Neural progenitor cell (in vitro differentiated cells): ENCODE measurements around the gene SH3BGRL3. TPM values are rescaled to one million over a fixed set of nuclear protein-coding genes. Genes with fewer than 3 reads are reported as not detected.

Experiments used
- DNase-seq: peaks from one replicate; pipeline ENCODE4 v3.0.0-alpha.2; 2016; ENCODE audit warnings: low spot score
- H2AFZ ChIP-seq: fragments of 200-600 bp; sonication (generic); replicated peaks from 2 replicates; pipeline ENCODE4 v1.6.1; 2016; ENCODE audit warnings: antibody characterized with exemption
- H3F3A ChIP-seq: fragments of 200-600 bp; sonication (generic); 2 replicates; pipeline ENCODE4 v1.6.1; 2016; ENCODE audit warnings: antibody characterized with exemption, low read depth
- H3K27ac ChIP-seq: fragments of 200-600 bp; sonication (generic); 2 replicates; pipeline ENCODE4 v1.5.1; 2016; ENCODE audit warnings: mild to moderate bottlenecking
- H3K27me3 ChIP-seq: fragments of 200-600 bp; sonication (generic); 2 replicates; pipeline ENCODE4 v1.6.1; 2016; ENCODE audit warnings: mild to moderate bottlenecking, moderate library complexity
- H3K36me3 ChIP-seq: fragments of 200-600 bp; sonication (generic); 2 replicates; pipeline ENCODE4 v1.5.1; 2016
- H3K4me1 ChIP-seq: fragments of 200-600 bp; sonication (generic); 2 replicates; pipeline ENCODE4 v1.6.1; 2016; ENCODE audit warnings: mixed run types
- H3K4me2 ChIP-seq: fragments of 200-600 bp; sonication (generic); 2 replicates; pipeline ENCODE4 v1.6.1; 2016
- H3K4me3 ChIP-seq: fragments of 200-600 bp; sonication (generic); 2 replicates; pipeline ENCODE4 v1.5.1; 2016
- H3K79me2 ChIP-seq: fragments of 200-600 bp; sonication (generic); 2 replicates; pipeline ENCODE4 v1.6.1; 2016; ENCODE audit warnings: low read depth
- H3K9ac ChIP-seq: fragments of 200-600 bp; sonication (generic); 2 replicates; pipeline ENCODE4 v1.6.1; 2016
- H3K9me3 ChIP-seq: fragments of 200-600 bp; sonication (generic); 2 replicates; pipeline ENCODE4 v1.5.1; 2016; ENCODE audit warnings: low read depth
- H4K20me1 ChIP-seq: fragments of 200-600 bp; sonication (generic); 2 replicates; pipeline ENCODE4 v1.6.1; 2016; ENCODE audit warnings: low read depth
- H3K27ac Mint-ChIP-seq: 3 replicates; pipeline ENCODE4 v1.8.0; 2021; ENCODE audit warnings: mixed read lengths
- H3K27me3 Mint-ChIP-seq: 2 replicates; pipeline ENCODE4 v1.8.0; 2022; ENCODE audit warnings: low read depth, mild to moderate bottlenecking, inconsistent platforms, moderate library complexity, mixed read lengths; ENCODE audit not compliant: insufficient read depth
- H3K36me3 Mint-ChIP-seq: 3 replicates; pipeline ENCODE4 v1.8.0; 2021; ENCODE audit warnings: mixed read lengths
- H3K4me1 Mint-ChIP-seq: 3 replicates; pipeline ENCODE4 v1.8.0; 2021; ENCODE audit warnings: mixed read lengths
- H3K4me3 Mint-ChIP-seq: 3 replicates; pipeline ENCODE4 v1.8.0; 2021; ENCODE audit warnings: mild to moderate bottlenecking, moderate library complexity, mixed read lengths
- H3K9me3 Mint-ChIP-seq: 3 replicates; pipeline ENCODE4 v1.8.0; 2020; ENCODE audit warnings: mixed read lengths
- EZH2 ChIP-seq: fragments of 200-600 bp; sonication (generic); IDR thresholded peaks from 2 replicates; pipeline ENCODE4 v1.6.1; 2017; ENCODE audit warnings: antibody characterized with exemption, mild to moderate bottlenecking, moderate library complexity
- EZH2phosphoT487 ChIP-seq: fragments of 200-600 bp; sonication (generic); IDR thresholded peaks from 2 replicates; pipeline ENCODE4 v1.6.1; 2017; ENCODE audit warnings: antibody characterized with exemption
- total RNA-seq: library from RNA; depleted of rRNA; stranded (reverse); fragments of >200 nt; gene quantifications from 2 replicates; pipeline ENCODE4 v1.2.3, GENCODE V29; 2015; ENCODE audit warnings: low replicate concordance
- TF ChIP-seq, protein P1 (sequence below): fragments of 200-600 bp; sonication (generic); IDR thresholded peaks from 2 replicates; pipeline ENCODE4 v1.5.1; 2017; ENCODE audit warnings: antibody characterized with exemption, mild to moderate bottlenecking

SH3BGRL3 gene
- total RNA-seq, 1 donor from 2014 or later = 15.6 TPM

DNA sequence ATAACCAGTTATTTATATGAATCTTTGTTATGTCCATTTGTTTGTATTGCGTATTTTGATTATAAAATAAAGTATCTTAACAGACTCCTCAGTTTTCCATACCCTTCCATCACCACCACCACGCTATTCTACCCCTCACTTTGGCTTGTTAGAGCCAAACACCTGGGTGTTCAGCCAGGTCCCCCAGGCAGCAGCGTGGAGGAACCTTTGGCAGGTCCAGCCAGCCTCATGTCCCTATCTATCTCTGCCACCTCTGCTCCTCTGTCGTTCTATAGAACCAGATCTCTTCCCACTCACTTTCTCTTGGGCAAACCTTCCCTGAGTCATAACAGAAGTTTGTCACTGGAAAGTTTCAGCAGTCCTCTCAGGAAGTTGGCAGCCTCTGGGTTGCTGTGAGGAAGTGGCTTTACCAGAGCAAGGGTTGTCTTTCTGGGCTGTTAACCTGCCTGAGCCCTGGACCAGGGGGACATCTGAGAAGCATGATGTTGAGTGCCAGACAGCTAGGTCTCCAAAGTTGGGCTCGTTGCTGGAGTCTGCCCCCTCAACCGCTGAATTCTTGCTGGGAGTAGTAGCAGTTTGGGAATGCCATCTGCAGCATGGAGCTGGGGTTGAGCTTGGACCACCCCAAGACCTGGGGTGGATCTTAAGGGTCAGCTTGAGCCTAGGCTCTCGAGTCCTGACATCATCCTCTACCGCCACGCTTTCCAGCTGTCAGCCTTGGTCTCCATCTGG, 996 bp upstream of the SH3BGRL3 start:
- Histone ChIP-seq H3K27me3 (no peaks in the 10 kb centered on the region), H3K9me3 (no peaks in the 10 kb centered on the region), H3K9ac (no peak overlapping the region), H3K4me1 (peaks cover 21% of the 10 kb centered on the region), H3K4me2 (peak overlapping the region; percentile 88), H3K79me2 (peaks cover 23% of the 10 kb centered on the region), H2AFZ (no peak overlapping the region), H4K20me1 (peaks cover 11% of the 10 kb centered on the region), H3K4me3 (peak overlapping the region; percentile 76), H3F3A (peaks cover 56% of the 10 kb centered on the region), H3K36me3 (no peaks in the 10 kb centered on the region), H3K27ac (no peak overlapping the region)
- no peak for TF ChIP-seq EZH2phosphoT487
- TF ChIP-seq, protein P1, sequence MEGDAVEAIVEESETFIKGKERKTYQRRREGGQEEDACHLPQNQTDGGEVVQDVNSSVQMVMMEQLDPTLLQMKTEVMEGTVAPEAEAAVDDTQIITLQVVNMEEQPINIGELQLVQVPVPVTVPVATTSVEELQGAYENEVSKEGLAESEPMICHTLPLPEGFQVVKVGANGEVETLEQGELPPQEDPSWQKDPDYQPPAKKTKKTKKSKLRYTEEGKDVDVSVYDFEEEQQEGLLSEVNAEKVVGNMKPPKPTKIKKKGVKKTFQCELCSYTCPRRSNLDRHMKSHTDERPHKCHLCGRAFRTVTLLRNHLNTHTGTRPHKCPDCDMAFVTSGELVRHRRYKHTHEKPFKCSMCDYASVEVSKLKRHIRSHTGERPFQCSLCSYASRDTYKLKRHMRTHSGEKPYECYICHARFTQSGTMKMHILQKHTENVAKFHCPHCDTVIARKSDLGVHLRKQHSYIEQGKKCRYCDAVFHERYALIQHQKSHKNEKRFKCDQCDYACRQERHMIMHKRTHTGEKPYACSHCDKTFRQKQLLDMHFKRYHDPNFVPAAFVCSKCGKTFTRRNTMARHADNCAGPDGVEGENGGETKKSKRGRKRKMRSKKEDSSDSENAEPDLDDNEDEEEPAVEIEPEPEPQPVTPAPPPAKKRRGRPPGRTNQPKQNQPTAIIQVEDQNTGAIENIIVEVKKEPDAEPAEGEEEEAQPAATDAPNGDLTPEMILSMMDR = no peak
- TF ChIP-seq EZH2 = no peak
- Mint-ChIP-seq H3K4me1 (peaks cover 58% of the 10 kb centered on the region), H3K4me3 (peak overlapping the region; percentile 90), H3K36me3 (peaks cover 30% of the 10 kb centered on the region), H3K9me3 (no peaks in the 10 kb centered on the region), H3K27me3 (peaks cover 6% of the 10 kb centered on the region), H3K27ac (peak overlapping the region; percentile 72)
- DNase-seq = peak; percentile 24

DNA sequence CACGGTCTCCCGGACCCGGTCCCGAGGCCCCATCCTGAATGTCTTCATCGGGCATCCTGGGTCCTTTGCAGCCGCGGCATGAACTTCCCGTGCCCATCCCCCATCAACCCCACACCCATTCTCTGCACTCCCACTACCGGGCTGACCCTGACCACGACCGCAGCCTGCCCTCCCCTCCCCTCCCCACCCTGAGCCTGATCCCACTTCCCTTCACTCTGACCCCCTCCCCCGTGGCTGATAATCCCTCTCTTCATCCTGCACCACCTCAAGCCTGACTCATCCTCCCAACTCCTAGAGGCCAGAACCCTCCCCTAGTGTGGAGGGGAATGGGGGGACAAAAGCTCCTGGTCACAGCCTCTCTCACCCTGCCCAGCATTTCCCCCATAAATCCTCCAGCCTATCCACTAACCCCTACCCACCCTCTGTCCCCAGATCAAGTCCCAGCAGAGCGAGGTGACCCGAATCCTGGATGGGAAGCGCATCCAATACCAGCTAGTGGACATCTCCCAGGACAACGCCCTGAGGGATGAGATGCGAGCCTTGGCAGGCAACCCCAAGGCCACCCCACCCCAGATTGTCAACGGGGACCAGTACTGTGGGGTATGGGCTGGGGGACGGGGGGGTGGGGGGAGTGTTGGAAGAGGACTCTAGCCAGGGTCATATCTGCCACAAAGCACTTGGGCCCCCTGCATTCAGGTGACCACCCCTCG, 602 bp downstream of the SH3BGRL3 start:
- H3K9me3 Mint-ChIP-seq = no peaks in the 10 kb centered on the region
- TF ChIP-seq EZH2phosphoT487 = no peak
- TF ChIP-seq, protein P1 = no peak
- TF ChIP-seq EZH2 = no peak
- H3K27me3 Mint-ChIP-seq = peaks cover 9% of the 10 kb centered on the region
- peaks cover 20% of the 10 kb centered on the region for H3K36me3 Mint-ChIP-seq
- H3K79me2 ChIP-seq = peaks cover 23% of the 10 kb centered on the region
- peak overlapping the region; percentile 90 for H3K4me3 Mint-ChIP-seq
- no peak for DNase-seq
- H3K27ac Mint-ChIP-seq = peak overlapping the region; percentile 79
- peaks cover 59% of the 10 kb centered on the region for H3K4me1 Mint-ChIP-seq
- H3K9ac ChIP-seq = peak overlapping the region; percentile 12
- H3K36me3 ChIP-seq = no peaks in the 10 kb centered on the region
- H3K27ac ChIP-seq = peak overlapping the region; percentile 50
- H3F3A ChIP-seq = peaks cover 45% of the 10 kb centered on the region
- H3K4me3 ChIP-seq = peak overlapping the region; percentile 76
- peak overlapping the region; percentile 88 for H3K4me2 ChIP-seq
- no peak overlapping the region for H2AFZ ChIP-seq
- H3K4me1 ChIP-seq = peaks cover 24% of the 10 kb centered on the region
- H3K27me3 ChIP-seq = no peaks in the 10 kb centered on the region
- H3K9me3 ChIP-seq = no peaks in the 10 kb centered on the region
- peaks cover 11% of the 10 kb centered on the region for H4K20me1 ChIP-seq

DNA sequence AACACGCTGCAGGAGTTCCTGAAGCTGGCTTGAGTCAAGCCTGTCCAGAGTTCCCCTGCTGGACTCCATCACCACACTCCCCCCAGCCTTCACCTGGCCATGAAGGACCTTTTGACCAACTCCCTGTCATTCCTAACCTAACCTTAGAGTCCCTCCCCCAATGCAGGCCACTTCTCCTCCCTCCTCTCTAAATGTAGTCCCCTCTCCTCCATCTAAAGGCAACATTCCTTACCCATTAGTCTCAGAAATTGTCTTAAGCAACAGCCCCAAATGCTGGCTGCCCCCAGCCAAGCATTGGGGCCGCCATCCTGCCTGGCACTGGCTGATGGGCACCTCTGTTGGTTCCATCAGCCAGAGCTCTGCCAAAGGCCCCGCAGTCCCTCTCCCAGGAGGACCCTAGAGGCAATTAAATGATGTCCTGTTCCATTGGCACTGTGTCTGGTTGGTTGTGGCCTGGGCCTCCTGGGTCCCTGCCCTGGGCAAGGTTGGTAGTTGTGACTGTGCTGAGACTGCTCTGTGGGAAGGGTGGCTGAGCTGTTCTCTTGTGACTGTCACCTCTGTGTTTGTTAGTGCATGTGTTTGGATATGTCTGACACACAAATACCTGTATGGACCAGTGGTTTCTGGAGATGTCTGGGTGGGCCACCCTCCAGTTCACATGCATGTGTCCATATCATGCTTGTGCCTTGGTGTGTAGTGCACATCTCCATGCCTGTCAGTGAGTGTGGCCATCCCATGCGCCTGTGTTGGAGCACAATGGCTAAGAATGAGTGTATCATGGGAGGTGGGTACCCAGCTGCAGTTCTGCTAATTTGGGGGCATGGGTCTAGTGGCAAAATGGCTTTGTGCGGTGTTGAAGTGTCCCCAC, 1.4 kb downstream of the SH3BGRL3 start:
- Mint-ChIP-seq H3K4me3 (peak overlapping the region; percentile 80), H3K9me3 (no peaks in the 10 kb centered on the region), H3K36me3 (peaks cover 18% of the 10 kb centered on the region), H3K27ac (peak overlapping the region; percentile 84), H3K27me3 (peaks cover 9% of the 10 kb centered on the region), H3K4me1 (peaks cover 52% of the 10 kb centered on the region)
- TF ChIP-seq EZH2phosphoT487 (no peak), EZH2 (no peak)
- TF ChIP-seq, protein P1 = no peak
- Histone ChIP-seq H3K79me2 (peaks cover 23% of the 10 kb centered on the region), H4K20me1 (peaks cover 11% of the 10 kb centered on the region), H3K27ac (peak overlapping the region; percentile 31), H2AFZ (no peak overlapping the region), H3K27me3 (no peaks in the 10 kb centered on the region), H3K4me3 (peak overlapping the region; percentile 76), H3K9me3 (no peaks in the 10 kb centered on the region), H3F3A (peaks cover 43% of the 10 kb centered on the region), H3K4me1 (peaks cover 24% of the 10 kb centered on the region), H3K9ac (no peak overlapping the region), H3K4me2 (peak overlapping the region; percentile 88), H3K36me3 (no peaks in the 10 kb centered on the region)
- peak; percentile 17 for DNase-seq
